HG03442 (cell line): ENCODE results near the gene HS3ST3B1.

Source experiments
- ATAC-seq: cut with Tn5 transposase; IDR thresholded peaks from one replicate; pipeline ENCODE4 v1.9.1; 2021; ENCODE audit warnings: mild to moderate bottlenecking, moderate library complexity; ENCODE audit not compliant: unreplicated experiment

Gene HS3ST3B1

DNA sequence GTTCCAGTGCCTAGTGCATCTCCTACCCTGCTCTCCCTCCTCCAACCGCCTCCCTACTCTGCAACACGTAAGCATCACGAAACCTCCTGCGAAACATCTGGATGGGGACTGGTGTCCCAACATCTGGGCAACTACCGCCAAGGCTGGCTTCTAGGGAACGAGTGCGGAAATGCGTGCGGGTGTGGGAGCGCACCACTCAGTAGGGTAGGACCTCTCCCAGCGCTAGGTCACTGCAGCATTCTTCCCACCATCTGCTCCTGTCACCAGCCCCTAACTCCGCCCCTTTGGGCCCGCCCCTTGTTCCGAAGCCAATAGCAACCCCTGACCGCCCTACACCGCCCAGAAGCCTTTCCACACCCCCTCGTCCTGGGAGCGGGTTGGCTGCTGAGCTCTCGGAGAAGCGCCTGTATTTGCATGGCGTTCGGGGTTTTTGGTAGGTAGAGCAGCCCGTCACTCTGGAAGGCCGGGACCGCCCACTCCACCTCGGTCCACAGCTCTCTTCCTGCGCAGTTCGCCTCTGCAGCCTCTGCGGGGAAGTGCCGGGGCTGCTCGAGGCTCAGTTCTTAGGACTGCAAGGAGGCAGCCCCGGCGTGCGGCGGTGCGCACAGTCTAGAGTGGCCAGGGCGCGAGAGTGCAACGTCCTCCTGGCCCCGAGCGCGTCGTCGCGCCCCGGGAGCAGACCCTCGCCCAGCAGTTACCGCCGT is at the start of gene HS3ST3B1:
Gene HS3ST3B1, plus strand, starts transcription at position 507 of the 704 bp plus-strand sequence. CDS start 438 bp downstream, outside the sequence.
- peak; percentile 86 for ATAC-seq

DNA sequence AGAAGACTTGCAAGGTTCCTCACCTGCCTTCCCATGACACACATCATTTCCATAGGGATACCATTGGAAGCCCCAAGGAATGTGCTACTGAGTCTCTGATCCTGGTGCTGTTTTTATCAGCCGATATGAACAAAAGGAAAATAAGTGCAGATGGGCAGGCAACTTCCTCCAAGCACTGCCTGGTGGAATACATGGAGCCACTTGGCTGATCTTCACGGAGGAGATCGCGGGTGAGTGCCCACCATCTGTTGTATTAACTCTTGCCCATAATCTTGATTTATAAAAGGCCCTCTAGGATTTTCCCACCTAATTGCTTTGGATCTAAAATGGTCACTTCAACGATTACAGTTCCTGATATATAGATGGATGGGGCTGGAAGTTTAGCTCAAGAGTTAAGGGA is 39.5 kb upstream of the HS3ST3B1 start:
- no peak for ATAC-seq

GRCh38 chr17:14268264-14268663 is 32.6 kb upstream of the HS3ST3B1 start:
- no peak for ATAC-seq

DNA sequence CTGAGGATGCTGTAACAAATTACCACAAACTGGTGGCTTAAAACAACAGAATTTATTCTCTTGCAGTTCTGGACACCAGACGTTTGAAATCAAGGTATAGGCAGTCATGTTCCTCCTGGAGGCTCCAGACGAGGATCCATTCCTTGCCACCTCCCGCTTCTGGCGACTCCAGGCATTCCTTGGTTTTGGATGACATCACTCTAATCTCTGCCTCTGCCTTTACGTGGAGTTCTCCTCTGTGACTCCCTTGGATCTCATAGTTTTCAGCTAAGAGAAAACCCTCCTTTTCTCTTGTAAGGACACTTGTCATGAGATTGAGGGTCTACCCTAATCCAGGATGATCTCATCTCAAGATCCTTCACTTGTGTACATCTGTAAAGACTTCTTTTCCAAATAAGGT is 31.4 kb upstream of the HS3ST3B1 start:
- no peak for ATAC-seq

GRCh38 chr17:14270508-14270907 is 30.4 kb upstream of the HS3ST3B1 start:
- ATAC-seq: no peak

- ATAC-seq: no peak
These were observed 24.2 kb upstream of the HS3ST3B1 start for GRCh38 chr17:14276535-14277250.

DNA sequence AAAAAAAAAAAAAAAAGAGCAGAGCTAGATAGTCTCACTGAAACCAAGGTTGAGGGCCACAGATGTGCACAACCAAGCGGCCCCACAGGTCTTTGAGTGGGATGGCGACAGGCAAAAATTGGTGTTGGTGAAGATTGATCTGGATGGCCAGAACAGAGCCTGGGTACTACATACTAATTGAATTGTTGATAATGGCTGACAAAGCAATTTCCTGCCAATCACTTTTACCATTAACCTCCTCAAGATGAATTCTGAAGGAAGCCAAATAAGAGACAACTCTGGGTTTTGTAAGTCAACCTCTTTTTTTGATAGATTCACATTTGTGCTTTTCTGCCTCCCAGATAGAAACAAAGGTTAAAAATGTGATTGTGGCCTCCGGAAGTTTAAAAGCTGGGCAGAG is 19.4 kb upstream of the HS3ST3B1 start:
- ATAC-seq: no peak

DNA sequence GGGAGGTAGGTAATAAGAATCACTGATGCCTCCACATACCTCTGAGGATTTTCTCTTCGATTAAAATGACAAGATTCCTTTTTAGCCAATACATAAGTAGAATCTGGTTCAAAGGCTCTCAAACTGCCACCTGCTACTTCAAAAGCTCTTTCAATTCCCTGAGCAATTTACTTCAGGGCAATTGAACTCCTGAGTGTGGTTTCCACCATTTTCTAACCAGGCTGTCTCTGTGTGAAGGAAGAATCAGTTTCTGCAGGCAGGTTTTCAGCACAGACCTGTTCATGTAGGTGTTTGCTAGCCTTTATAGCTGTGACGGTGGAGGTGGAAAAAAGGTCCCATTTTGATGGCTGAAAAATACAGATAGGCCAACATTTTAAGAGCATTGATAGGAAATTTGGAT is 18.2 kb upstream of the HS3ST3B1 start:
- ATAC-seq: no peak

- ATAC-seq: no peak
These were observed 11.7 kb upstream of the HS3ST3B1 start for GRCh38 chr17:14289162-14289561.

GRCh38 chr17:14294876-14295275 is 6.0 kb upstream of the HS3ST3B1 start:
- no peak for ATAC-seq

GRCh38 chr17:14295676-14296075 is 5.2 kb upstream of the HS3ST3B1 start:
- no peak for ATAC-seq

DNA sequence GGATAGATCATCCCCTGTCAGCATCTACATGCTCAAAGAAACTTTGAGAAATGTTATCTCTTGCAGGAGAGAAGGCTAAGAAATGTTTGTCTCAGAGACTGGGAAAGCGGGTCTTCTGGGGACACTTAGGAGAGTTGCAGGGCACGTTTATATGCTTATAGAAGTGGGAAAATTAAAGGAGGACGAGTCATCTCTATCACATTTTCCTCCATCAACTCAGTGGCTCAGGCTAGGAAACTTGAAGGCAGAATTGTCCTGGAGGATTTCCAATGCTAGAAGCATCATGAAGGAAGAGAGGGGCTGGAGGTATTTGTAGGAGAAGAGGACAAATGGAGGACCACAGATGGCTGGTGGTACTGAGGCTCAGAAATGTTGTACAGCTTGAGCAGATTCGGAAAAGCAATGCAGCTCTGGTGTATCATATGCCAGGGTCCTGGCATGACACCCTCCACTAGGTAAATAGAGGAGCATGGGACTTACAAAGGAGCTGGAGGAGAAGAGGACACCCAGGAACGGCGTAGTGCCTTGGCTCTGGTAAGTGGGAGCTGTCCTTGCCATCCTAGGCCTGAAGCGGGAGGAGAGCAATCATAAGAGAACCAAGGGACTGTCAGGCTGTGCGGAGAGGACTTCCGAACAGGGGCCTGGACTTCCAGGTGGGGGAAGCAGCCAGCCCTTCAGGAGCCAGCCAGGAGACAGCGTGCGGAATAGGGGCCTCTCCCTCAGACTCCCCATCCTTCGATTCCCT is 4.5 kb upstream of the HS3ST3B1 start:
- no peak for ATAC-seq

GRCh38 chr17:14297161-14297851 is 3.6 kb upstream of the HS3ST3B1 start:
- ATAC-seq: no peak

- no peak for ATAC-seq
These were observed 2.5 kb upstream of the HS3ST3B1 start for GRCh38 chr17:14298221-14298946.

GRCh38 chr17:14298947-14299279 is 2.0 kb upstream of the HS3ST3B1 start:
- ATAC-seq: no peak

- no peak for ATAC-seq
These were observed 1.4 kb upstream of the HS3ST3B1 start for GRCh38 chr17:14299280-14300141.

- peak; percentile 0 for ATAC-seq
These were observed 604 bp downstream of the HS3ST3B1 start for GRCh38 chr17:14301279-14302090.

DNA sequence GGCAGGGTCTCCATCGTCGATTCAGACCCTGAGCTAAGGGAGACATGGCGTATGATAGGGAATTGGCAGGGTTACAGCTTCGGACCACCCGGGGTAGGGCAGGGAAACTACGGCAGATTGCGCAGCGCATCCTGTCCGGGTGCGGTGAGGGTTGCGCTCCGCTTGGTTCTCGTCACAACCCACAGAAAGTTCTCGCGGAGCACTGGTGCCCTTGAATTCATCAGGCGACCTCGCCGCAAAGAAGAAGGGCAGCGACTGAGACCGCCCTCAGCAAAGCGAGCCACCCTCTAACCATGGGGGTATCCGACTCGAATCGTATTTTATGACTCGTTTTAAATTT is 1.2 kb downstream of the HS3ST3B1 start:
- ATAC-seq: peak; percentile 21
